Measurements from ENCODE around the gene FAM227A.

Gene FAM227A

GRCh38 chr22:38629108-38629507, 27.1 kb downstream of the FAM227A start:
- ChIA-PET POLR2A (no interaction called here), CTCF (interaction anchor here (0.8 kb wide), 1 partner anchor 665 kb away, joined by 3 read pairs; no protein-coding TSS in a partner anchor)
- H3K36me3 ChIP-seq (ENCODE audit: control insufficient read depth in 2 of 2, insufficient read depth in 1 of 2, low read length in 2 of 2) = peaks cover 0 to 31% of the 10 kb centered on the region in 2 experiments; a peak in 2 of 3 replicates
- H3K4me3 ChIP-seq (ENCODE audit: low read depth, low read length) = no peak overlapping the region
- no peak overlapping the region for H3K27ac ChIP-seq (ENCODE audit: extremely low read depth, low read depth, low read length)
- no peak for TF ChIP-seq ZFHX2 (tag by site-specific recombination; conservative IDR thresholded peaks at IDR 0.05)
- TF ChIP-seq ZNF664 (tag by site-specific recombination; IDR thresholded peaks at IDR 0.05) = no peak
- no peak for TF ChIP-seq ZNF558 (tag by site-specific recombination; IDR thresholded peaks at IDR 0.05)
- TF ChIP-seq ZNF175 (tag by site-specific recombination; IDR thresholded peaks at IDR 0.05) = no peak
- TF ChIP-seq GLIS1 (tag by site-specific recombination; IDR thresholded peaks at IDR 0.05) = no peak
- no peak for TF ChIP-seq ZNF114 (tag by site-specific recombination; IDR thresholded peaks at IDR 0.05)
- TF ChIP-seq ZNF670 (tag by site-specific recombination; IDR thresholded peaks at IDR 0.05; ENCODE audit: low read depth) = no peak
- TF ChIP-seq PRDM4 (tag by site-specific recombination; IDR thresholded peaks at IDR 0.05) = no peak
- TF ChIP-seq ZNF580 (tag by site-specific recombination; IDR thresholded peaks at IDR 0.05) = no peak
- no peak for TF ChIP-seq ZNF626 (tag by site-specific recombination; IDR thresholded peaks at IDR 0.05)
- TF ChIP-seq SALL2 (tag by site-specific recombination; IDR thresholded peaks at IDR 0.05; ENCODE audit: borderline replicate concordance) = no peak
- no peak for TF ChIP-seq ZIC2 (tag by site-specific recombination; IDR thresholded peaks at IDR 0.05)
- no peak for TF ChIP-seq ZNF830 (tag by site-specific recombination; IDR thresholded peaks at IDR 0.05; ENCODE audit: low read depth)
- TF ChIP-seq ZNF19 (tag by site-specific recombination; IDR thresholded peaks at IDR 0.05; ENCODE audit: low read depth) = no peak
- TF ChIP-seq ZNF529 (tag by site-specific recombination; IDR thresholded peaks at IDR 0.05; ENCODE audit: insufficient replicate concordance) = no peak
- TF ChIP-seq KLF8 (tag by site-specific recombination; IDR thresholded peaks at IDR 0.05) = no peak
- TF ChIP-seq, protein P1, sequence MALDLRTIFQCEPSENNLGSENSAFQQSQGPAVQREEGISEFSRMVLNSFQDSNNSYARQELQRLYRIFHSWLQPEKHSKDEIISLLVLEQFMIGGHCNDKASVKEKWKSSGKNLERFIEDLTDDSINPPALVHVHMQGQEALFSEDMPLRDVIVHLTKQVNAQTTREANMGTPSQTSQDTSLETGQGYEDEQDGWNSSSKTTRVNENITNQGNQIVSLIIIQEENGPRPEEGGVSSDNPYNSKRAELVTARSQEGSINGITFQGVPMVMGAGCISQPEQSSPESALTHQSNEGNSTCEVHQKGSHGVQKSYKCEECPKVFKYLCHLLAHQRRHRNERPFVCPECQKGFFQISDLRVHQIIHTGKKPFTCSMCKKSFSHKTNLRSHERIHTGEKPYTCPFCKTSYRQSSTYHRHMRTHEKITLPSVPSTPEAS (tag by site-specific recombination; IDR thresholded peaks at IDR 0.05) = no peak
- TF ChIP-seq ZNF211 (tag by site-specific recombination; IDR thresholded peaks at IDR 0.05; ENCODE audit: low read depth) = no peak
- H3K9me3 ChIP-seq (ENCODE audit: control insufficient read depth, insufficient read depth, low read depth, low read length) = no peaks in the 10 kb centered on the region
- no peaks in the 10 kb centered on the region for H3K4me1 ChIP-seq (ENCODE audit: control insufficient read depth, insufficient read depth, low read length)

DNA sequence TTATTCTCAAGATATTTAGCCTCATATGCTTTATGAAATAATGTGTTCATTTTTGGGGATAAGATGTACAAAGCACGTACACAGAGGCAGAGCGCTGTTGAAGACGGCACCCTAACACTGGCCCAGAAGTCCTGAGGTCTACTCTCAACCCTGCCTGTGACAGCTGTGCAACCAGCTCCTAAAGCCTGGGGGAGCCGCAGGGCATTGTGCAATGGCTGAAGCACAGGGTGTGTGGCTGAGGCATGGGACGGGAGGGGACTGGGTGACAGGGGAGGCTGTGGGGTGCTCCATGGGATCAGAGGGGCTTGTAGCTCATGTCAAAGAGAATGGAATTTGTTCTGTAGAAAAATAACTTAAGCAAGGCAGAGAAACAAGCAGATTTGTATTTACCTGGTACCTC, 27.7 kb downstream of the FAM227A start:
- POLR2A ChIA-PET = no interaction called here
- CTCF ChIA-PET = interaction anchor here (0.7 kb wide), 2 partner anchors 57 to 249 kb away, joined by 3 to 4 read pairs; no protein-coding TSS in a partner anchor
- no peak overlapping the region for H3K4me3 ChIP-seq (ENCODE audit: low read depth, low read length)
- no peak overlapping the region for H3K27ac ChIP-seq (ENCODE audit: extremely low read depth, low read depth, low read length)
- no peaks in the 10 kb centered on the region for H3K9me3 ChIP-seq (ENCODE audit: control insufficient read depth, insufficient read depth, low read depth, low read length)
- H3K36me3 ChIP-seq (ENCODE audit: control insufficient read depth in 2 of 2, insufficient read depth in 1 of 2, low read length in 2 of 2) = peaks cover 0 to 31% of the 10 kb centered on the region in 2 experiments; a peak in 2 of 3 replicates
- no peaks in the 10 kb centered on the region for H3K4me1 ChIP-seq (ENCODE audit: control insufficient read depth, insufficient read depth, low read length)
- TF ChIP-seq, protein P2, sequence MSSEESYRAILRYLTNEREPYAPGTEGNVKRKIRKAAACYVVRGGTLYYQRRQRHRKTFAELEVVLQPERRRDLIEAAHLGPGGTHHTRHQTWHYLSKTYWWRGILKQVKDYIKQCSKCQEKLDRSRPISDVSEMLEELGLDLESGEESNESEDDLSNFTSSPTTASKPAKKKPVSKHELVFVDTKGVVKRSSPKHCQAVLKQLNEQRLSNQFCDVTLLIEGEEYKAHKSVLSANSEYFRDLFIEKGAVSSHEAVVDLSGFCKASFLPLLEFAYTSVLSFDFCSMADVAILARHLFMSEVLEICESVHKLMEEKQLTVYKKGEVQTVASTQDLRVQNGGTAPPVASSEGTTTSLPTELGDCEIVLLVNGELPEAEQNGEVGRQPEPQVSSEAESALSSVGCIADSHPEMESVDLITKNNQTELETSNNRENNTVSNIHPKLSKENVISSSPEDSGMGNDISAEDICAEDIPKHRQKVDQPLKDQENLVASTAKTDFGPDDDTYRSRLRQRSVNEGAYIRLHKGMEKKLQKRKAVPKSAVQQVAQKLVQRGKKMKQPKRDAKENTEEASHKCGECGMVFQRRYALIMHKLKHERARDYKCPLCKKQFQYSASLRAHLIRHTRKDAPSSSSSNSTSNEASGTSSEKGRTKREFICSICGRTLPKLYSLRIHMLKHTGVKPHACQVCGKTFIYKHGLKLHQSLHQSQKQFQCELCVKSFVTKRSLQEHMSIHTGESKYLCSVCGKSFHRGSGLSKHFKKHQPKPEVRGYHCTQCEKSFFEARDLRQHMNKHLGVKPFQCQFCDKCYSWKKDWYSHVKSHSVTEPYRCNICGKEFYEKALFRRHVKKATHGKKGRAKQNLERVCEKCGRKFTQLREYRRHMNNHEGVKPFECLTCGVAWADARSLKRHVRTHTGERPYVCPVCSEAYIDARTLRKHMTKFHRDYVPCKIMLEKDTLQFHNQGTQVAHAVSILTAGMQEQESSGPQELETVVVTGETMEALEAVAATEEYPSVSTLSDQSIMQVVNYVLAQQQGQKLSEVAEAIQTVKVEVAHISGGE (tag by site-specific recombination; conservative IDR thresholded peaks at IDR 0.05; ENCODE audit: low read depth) = no peak
- no peak for TF ChIP-seq TRIM28 (IDR thresholded peaks at IDR 0.05; ENCODE audit: borderline replicate concordance, low read length)
- no peak for TF ChIP-seq ZNF248 (tag by site-specific recombination; IDR thresholded peaks at IDR 0.05)
- TF ChIP-seq, protein P3, sequence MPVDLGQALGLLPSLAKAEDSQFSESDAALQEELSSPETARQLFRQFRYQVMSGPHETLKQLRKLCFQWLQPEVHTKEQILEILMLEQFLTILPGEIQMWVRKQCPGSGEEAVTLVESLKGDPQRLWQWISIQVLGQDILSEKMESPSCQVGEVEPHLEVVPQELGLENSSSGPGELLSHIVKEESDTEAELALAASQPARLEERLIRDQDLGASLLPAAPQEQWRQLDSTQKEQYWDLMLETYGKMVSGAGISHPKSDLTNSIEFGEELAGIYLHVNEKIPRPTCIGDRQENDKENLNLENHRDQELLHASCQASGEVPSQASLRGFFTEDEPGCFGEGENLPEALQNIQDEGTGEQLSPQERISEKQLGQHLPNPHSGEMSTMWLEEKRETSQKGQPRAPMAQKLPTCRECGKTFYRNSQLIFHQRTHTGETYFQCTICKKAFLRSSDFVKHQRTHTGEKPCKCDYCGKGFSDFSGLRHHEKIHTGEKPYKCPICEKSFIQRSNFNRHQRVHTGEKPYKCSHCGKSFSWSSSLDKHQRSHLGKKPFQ (tag by site-specific recombination; IDR thresholded peaks at IDR 0.05) = no peak
- no peak for TF ChIP-seq ZNF324 (tag by site-specific recombination; IDR thresholded peaks at IDR 0.05)
- no peak for TF ChIP-seq ZNF692 (tag by site-specific recombination; IDR thresholded peaks at IDR 0.05)
- TF ChIP-seq ZNF121 (tag by site-specific recombination; IDR thresholded peaks at IDR 0.05) = no peak
- TF ChIP-seq ZNF747 (tag by site-specific recombination; IDR thresholded peaks at IDR 0.05) = no peak
- TF ChIP-seq KLF8 (tag by site-specific recombination; IDR thresholded peaks at IDR 0.05) = no peak
- no peak for TF ChIP-seq ZNF24 (tag by site-specific recombination; IDR thresholded peaks at IDR 0.05)

Measured in HEK293 (cell line).